Thyroid gland (tissue), 4 donors: ENCODE measurements around the gene WDR45.

Source experiments
- CTCF ChIP-seq, 6 experiments: fragments of 200-600 bp in 3 of 6; fragments of 450-650 bp in 3 of 6; sonication (generic) in 3 of 6; IDR thresholded peaks; one replicate each; pipeline ENCODE4 v1.5.1; 2016 to 2019; ENCODE audit warnings: antibody characterized with exemption in 6 of 6, mild to moderate bottlenecking in 2 of 6, inconsistent platforms in 1 of 6, moderate library complexity in 1 of 6
- POLR2A ChIP-seq, 2 donors: fragments of 450-650 bp; IDR thresholded peaks; one replicate each; pipeline ENCODE4 v1.6.1; 2017; ENCODE audit warnings: antibody characterized with exemption in 2 of 2, mild to moderate bottlenecking in 2 of 2, moderate library complexity in 1 of 2

- no peak for TF ChIP-seq CTCF (IDR thresholded peaks at IDR 0.05)
- no peak for TF ChIP-seq POLR2A (IDR thresholded peaks at IDR 0.05)
Measured at GRCh38 chrX:49043987-49044281, 35.8 kb downstream of the WDR45 start.
